ENCODE results near the gene SSBP3.
"Not testable (repeated sequence)": the region's sequence is repeated elsewhere in the genome, so short reads cannot be mapped to it uniquely, and the experiment has no call there.

The SSBP3 gene

GRCh38 chr1:54347955-54348699, 58.1 kb downstream of the SSBP3 start:
- no peak for DNase-seq

DNA sequence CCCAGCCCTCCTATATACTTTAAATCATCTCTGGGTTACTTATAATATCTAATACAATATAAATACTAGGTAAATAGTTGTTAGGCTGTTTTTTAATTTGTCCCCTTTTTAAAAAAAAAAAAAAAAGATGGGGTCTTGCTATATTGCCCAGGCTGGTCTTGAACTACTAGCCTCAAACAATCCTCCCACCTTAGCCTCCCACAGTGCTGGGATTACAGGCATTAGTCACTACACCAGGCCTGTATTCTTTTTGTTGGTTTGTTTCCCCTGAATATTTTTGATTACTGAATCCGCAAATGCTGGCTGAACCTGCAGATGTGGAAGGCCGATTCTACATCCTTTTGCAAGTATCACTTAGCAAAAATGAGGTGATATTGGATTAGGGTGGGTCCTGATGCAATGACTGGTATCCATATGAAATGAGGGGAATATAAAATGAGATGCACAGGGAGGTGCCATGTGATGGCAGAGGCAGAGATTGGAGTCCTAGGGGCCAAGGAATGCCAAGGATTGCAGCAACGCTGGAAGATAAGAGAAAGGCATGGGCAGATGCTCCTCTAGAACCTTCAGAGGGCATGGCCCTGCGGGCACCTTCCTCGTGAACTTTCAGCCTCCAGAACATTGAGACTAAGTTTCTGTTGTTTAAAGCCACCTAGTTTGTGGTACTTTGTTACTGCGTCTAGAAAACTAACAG, 58.8 kb downstream of the SSBP3 start:
- DNase-seq: no peak

DNA sequence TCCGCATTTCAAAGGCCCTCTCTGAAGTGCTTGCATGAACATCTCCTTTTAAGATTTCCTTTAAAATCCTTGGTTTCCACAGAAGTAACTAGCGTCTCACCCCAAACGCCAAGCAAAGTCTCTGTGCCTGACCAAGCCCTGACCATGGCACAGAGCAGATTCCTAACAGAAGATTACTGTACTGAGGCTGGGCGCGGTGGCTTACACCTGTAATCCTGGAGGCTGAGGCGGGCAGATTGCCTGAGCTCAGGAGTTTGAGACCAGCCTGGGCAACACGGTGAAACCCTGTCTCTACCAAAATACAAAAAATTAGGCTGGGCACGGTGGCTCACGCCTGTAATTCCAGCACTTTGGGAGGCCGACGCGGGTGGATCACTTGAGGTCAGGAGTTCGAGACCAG, 60.6 kb downstream of the SSBP3 start:
- DNase-seq: not testable (repeated sequence)

GRCh38 chr1:54345116-54345515, 61.1 kb downstream of the SSBP3 start:
- DNase-seq: no peak

DNA sequence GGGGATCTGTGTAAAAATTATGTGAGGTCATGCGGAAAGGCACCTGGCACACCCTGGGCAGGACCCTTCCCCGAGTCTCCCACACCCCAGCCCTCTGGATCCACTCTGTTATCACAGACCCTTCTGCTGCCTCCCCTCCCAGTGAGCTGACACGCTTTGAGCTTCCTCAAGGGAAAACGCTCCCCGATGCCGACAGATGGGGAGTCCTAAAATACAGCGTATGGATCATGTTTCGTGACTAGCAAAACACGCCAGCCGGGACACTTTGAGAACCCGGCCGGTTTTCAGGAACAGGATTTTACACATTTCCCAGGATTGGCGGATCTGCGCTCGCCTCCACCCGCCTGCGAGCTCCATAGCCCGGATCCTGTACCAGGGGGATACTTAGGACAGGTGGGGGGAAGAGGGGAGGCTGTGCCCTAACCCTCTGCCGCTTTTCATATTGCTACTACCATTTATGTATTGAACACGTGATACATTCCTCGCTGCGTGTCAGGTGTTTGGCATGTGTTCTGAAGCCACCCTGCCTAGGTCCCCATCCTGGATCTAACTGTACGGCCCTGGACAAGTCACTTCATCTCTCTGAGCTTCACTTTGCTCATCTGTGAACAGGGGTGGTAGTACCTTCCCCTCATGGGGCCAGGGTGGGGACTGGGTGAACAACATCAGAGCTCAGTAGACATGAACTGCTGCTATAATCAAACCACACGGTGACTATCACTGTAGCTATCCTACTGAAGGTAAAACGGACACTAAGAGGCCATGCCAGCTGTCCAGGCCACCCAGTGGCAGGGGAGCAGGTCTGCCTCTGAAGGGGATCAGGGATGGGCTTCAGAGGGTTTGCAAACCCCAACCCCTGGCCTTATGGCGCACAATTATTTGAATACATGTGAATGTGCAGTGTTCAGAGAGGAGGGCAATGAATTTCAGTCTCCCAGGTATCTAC, 63.2 kb downstream of the SSBP3 start:
- DNase-seq: no peak

GRCh38 chr1:54342288-54342687, 63.9 kb downstream of the SSBP3 start:
- no peak for DNase-seq

GRCh38 chr1:54341763-54342162, 64.4 kb downstream of the SSBP3 start:
- DNase-seq: no peak

DNA sequence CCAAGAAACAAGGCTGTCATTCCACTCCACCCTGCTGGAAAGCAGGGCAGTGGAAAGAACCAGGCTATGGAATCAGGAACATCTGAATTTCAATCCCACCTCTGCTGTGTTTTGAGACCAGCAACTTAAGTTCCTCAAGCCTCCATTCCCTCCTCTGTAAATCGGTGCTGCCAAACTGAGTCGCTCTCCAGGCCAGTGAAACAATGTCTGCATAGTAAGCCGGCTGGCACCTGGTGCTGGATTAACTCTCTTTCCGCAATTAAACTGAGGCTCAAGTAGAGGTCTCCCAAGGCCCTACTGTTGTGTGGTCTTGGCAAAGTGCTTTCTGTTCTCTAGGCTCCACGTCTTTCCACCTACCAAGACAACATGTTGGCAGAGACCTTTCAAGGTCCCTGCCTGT, 65.3 kb downstream of the SSBP3 start:
- no peak for DNase-seq

DNA sequence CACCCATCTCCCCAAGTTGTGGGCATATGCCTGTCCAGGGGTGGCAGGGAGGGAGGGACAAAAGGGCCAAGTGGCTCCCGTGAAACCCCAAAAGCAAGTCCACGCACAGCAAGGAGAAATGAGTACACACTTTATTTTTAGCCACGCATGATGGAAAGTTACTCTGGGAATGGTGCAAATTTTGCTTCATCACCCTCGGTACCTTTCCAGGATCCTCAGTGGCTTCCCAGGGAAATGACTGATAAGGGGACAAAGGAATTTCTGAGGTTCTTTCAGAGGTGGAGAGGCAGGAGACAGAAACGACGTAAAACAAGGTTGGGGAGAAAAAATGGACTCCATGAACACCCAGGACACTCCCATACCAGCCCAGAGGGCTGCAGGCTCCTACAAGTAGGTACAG, 65.8 kb downstream of the SSBP3 start:
- DNase-seq: no peak

DNA sequence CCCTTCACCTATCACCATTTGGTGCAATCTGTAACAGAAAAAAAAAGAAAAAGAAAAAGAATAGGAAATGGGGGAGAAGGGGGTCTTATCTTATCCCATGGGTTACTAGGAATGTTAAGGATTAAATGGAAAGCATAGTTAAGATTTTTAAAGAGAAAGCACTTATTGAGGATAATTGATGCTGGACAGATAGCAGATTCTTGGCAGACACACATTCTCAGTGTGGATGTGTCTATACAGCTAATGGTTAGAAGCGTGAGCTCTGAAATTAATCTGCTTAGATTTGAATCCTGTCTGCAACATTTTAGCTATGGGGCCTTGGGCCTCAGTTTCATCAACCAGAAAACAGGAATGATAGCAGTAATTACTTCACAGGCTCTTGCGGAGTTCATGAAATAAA, 67.1 kb downstream of the SSBP3 start:
- no peak for DNase-seq

GRCh38 chr1:54338464-54338863, 67.7 kb downstream of the SSBP3 start:
- DNase-seq: no peak

- DNase-seq: peak; percentile 30
Observed at GRCh38 chr1:54337928-54338327, 68.3 kb downstream of the SSBP3 start.

DNA sequence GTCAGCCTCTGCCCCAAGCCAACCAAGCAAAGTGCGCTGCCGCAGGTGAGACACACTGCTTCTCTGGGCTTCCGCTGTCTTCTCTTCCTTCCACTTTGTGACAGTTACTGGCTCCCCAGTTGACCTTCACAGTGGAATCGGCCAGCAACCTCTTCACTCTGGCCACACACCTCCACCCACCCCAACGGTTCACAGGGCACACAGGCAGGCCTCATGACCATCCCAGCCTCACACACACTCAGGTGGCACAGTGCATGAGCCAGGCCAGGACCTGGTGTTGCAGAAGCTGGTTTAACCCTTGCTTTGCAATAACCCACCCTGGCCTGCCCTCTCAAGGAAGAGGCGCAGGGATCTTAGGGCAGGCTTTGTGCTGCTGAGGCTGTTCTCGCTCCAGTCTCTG, 69.2 kb downstream of the SSBP3 start:
- no peak for DNase-seq

DNA sequence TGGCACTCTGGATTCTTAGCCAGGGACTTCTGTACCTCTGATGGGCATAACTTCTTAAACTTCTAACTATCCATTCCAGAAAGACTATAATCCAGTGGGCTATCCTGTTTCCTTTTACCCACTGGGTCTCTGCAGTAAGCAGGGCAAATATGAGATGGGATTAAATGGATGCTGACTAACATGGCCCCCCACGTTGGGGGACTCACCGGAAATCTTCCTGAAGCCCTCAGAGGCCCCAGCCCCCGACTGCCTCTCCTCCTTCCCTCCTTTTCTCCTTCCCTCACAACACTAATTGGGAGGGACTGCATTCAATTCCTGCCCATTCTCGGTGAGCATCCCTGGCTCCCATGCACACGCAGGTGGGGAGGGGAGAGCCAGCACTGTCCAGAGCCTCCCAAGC, 70.1 kb downstream of the SSBP3 start:
- DNase-seq: peak; percentile 52

- peak; percentile 97 for DNase-seq
Observed at GRCh38 chr1:54335755-54336108, 70.5 kb downstream of the SSBP3 start.

DNA sequence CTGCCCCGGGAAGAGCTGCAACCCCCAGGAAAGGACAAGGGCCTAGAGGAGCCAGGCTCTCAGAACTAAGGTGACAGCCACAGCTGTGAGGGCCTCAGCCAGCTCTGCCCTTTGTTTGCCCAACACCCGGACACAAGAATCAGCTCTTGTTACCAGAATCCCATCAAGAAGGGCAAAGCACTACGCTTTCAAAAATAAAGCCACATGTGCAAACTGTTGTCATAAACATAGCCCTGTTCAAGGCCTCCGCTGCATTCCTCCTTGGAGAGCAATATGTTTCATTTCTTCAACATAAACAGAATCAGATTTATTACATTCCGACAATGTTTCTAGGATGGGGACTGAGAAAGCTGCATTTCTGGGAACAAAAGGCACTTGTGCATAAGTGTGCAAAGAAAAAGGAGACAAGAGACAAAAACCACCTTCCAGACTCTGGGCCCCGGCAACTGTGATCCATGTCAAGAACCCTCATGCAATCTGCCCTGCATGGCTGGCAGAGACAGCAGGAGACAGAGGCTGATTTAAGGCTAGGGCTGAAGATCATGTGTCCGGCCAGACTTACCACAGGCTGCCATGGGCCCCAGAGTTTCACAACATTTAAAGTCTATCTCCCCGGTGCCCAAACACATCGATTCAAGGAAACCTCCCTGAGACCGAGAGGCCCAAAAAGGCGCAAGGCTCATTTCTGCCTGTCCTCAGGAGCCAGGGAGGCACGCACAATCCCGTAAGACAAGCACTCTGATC, 71.0 kb downstream of the SSBP3 start:
- DNase-seq: peak; percentile 69

DNA sequence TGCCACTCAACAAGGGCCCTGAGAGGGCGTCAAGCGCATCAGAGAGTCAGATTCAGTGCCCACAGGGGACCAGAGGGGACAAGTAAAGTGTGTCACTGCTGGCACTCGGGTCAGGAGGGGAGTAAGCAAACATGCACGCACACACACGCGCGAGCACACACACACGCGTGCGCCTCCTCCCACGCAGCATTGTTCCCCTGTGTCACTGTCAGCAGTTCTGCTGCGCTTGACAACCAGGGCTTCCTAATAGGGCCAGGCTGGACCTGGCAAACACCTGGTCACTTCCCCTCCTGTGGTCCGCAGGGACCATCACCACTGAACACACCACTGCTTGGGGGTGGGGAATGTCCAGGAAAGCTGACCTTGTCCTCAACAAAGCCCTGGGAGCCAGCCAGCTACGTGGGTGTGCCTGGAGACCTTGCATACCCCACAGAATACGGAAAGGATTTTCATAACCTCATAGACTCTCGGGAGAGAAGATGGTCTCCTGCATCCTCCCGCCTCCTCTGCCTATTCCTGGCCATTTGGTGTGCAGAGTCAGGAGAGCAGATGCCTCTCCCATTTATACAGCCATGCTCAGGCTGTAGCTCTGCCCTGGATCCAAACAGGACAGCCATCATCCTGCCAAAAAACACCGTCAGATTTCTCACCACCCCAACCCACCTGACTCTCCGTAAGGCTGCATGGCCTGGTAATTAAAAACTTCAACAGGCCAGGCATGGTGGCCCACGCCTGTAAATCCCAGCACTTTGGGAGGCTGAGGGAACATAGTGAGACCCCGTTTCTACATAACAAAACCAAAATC, 73.2 kb downstream of the SSBP3 start:
- no peak for DNase-seq

GRCh38 chr1:54331843-54332463, 74.2 kb downstream of the SSBP3 start:
- DNase-seq: no peak

DNA sequence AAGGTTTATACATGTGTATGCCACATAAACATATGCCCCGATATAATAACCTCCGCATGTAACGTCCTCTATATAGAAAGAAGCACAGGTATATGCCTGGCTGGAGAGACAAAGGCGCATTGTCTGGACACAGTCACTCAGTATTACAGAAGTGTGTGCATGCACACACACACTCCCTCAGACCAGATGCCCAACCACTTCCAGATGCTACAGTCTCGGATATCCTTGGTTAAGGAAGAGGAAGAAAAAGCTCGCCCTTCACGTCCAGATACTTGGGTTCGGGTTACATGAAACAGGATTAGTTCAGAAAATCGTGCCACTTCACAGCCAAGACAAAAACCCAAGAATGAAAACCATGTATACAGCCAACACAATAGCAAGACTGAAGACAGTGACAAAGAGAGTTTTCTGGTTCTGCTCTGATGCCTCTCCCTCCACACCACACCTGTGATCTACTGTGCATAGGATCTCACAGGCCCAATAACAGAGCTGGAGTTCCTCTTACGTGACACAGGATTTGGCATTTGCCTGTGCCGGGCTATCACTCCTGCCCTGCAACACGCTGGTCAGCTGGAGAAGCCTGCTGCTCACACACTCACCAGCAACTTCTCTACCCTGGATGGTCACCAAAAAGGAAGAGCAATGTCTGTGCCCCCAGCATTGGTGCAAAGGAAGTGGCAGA, 75.0 kb downstream of the SSBP3 start:
- DNase-seq: peak; percentile 27

DNA sequence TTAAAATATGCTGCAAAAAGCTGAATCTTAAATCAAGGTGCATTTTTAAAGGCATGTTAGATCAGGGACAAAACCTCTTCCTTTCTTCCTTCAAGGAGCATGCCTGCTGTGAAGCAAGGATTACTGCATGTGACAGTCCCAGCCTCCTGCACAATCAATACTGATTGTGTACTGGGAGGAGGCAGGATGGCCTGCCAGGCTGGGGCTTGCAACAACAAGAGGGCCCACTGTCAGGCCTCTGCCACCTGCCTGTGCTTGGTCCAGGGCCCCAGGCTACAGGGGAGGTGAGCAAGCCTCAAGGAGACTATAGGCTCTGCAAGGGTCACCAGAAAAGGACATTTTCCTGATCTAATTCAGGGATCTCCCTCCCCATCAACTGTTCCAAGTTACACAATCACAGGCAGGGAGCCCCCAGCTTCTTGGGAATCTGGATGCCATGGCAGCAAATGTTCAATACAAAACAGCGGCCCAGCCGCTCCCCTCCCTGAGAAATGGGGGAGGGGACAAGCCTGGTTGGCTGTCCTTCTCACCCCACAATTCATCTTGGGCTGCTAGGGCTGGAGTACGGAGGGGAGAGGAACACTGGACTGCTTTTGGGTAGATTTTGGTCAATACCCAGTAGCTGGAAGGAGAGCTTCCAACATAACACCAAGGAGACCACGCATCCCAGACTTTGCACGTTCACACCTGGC, 76.7 kb downstream of the SSBP3 start:
- DNase-seq: no peak

Data from fibroblast of skin of back (primary cell).